Erythroblast (primary cell): ENCODE results near the gene RORB.

Experiments used
- GATA1 ChIP-seq: IDR thresholded peaks from 2 replicates; pipeline ENCODE4 v1.6.1; 2011; ENCODE audit warnings: low read depth, mild to moderate bottlenecking, control low read depth, low read length, moderate library complexity
- POLR2A ChIP-seq: IDR thresholded peaks from 2 replicates; pipeline ENCODE4 v1.6.1; 2011; ENCODE audit warnings: mild to moderate bottlenecking, low read length

- TF ChIP-seq POLR2A (no peak), GATA1 (no peak)
These were observed 38.3 kb upstream of the RORB start for GRCh38 chr9:74458832-74459231.
